Islet of Langerhans (tissue), 1 donor: Measurements from ENCODE around the gene ATG12.

Source experiments
- FAIRE-seq: peaks from one replicate; lab custom pipeline; 2011; peaks lifted over from hg19 to GRCh38; lab: Jason Lieb, UNC

ATG12 gene

DNA sequence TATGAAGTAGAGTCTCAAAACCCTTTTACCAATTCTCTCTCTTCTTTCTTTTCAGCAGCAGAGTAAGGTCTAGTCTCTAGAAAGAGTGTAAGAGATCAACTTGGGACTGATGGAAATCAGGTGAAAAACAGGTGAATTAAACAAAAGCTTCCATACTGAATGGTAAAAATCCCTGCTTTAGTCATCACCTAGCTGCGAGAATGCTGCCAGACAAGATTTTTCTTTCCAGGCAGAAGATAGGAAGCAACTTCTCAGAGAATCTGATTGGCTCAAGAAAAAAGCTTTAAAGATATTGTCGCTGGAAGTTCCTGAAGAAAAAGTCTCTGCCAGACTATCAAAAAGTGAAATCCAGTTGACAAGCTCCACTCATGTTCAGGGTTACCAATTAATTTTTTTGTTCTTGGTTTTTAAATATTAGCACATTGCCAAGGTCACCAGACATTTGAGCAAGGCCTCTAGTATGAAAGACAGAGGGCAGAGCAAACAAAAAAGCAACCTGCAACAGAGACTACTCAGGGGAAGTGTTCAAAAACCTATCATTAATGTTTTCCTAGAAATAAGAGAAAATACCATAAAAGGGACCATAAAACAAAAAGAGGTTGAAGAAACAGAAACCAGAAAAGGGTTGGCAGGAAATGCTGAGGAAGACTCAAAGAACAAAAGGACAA, 34.2 kb downstream of the ATG12 start:
- FAIRE-seq: no peak

DNA sequence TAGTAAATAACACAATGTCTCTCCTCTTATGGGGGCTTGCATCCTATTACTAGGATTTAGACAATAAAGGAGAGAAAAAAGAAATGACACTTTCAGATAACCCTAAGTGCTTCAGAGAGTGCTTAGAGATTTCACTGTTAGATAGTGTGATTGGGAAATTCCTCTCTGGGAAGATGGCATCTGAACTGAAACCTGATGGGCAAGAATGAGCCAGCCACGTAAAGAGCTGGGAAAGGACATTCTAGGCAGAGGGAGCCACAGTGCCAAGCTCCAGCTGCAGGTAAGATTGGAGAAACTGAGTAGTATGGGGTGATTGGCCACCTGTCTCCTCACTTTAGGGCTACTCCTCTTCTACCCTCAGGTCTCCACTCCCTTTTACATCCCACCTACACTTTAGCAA, 39.4 kb downstream of the ATG12 start:
- no peak for FAIRE-seq

DNA sequence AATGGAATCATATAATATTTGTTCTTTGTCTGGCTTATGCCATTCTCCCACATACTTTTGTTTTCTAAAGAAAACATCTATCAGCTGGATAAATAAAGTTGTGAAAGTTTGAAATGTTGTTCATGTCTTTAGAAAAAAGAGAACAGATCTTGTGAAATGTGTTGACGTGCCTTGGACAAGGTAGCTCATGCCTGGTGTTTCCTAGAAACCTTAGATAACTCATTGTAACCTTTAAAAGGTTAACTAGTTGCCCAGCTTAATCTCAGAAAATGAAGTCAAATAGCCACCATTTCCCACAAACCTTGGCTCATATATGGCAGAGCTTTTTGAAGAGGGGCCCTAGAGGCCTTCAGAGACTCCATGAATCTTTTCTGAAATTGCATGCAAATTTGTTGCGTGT, 40.2 kb downstream of the ATG12 start:
- FAIRE-seq: no peak

DNA sequence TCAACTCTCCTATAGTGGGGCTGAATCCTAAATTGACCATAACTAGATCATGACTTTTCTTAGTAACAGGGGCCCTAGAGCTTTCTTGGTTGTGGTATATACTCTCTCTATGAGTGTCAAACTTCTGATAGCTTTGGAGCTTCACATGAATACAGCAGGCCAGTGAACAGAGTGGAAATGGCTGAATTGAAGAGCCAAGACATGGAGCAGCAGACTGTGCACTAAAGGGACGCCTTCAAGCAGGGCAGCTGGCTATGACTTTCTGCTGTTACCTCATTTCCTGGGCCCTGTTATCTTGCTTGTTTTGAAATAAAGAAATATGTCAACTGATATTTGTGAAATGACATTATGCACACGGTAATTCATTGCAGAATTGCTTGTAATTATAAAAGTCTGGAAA, 41.3 kb downstream of the ATG12 start:
- FAIRE-seq: no peak

DNA sequence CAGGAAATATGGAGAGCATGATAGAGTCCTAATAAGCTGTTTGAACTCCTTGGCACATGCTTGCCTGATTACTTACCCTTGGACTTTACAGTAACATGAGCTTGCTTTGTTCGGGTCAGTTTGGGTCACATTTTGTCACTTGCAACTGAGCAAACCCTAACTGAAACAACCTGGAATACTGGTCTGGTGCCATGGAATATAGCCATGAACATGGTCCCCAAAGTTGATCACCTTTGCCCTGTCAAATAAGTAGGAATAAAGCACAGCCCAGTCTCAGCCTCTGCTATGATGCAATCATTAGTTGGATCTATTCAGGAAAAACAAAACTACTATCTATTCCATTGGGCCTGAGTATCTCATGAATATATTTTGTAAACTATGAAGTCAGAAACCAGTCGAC, 43.1 kb downstream of the ATG12 start:
- no peak for FAIRE-seq

DNA sequence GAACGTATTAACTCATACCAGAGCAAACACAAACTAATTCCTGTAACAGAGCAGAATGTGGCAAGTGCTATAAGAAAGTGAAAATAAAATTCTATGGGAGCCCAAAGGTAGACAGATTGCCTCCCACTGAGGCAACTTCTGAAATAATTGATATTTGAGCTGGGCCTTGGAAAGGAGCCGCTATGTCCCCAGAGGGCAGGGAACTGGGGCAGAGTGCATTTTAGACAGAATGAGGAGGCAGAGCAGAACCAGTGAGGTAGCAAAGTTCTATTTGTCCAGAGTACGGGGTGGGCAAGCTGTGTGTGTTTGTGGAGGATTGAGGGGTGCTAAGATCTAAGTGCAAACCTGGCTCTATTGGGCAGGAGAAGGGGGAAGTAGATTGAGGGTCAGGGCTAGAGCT, 44.7 kb downstream of the ATG12 start:
- FAIRE-seq: no peak

DNA sequence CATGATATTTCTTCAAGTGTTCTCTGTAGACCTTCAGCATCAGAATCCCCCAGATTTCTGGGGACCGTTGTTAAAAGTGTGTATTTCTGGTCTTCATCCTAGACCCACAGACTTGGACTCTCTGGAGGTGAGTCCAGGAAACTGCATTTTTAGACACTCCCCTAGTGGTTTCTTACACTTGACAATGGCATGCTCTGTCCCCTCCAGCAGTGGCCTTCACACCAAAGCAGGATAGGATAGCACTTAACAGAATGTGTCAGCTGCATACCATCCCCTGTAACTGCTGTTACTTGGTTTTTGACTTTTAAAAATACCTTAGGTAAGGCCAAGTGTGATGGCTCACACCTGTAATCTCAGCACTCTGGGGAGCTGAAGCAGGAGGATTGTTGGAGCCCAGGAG, 45.7 kb downstream of the ATG12 start:
- no peak for FAIRE-seq

DNA sequence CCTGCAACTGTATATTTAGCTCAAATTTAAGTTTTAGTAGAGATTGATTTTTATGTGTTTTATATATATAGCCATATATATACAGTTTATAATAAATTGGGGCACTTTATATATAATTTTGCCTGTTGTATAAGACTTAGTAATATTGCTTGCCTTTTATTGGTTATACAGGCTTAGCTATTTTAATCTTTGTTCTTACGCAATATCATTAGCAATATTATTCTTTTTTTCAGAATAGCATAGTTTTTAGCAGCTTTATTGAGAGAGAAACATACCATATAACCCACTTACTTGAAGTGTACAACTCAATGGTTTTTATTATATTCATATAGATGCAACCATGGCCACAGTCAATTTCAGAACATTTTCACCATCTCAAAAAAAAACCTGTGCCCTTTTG, 52.9 kb downstream of the ATG12 start:
- FAIRE-seq: no peak

DNA sequence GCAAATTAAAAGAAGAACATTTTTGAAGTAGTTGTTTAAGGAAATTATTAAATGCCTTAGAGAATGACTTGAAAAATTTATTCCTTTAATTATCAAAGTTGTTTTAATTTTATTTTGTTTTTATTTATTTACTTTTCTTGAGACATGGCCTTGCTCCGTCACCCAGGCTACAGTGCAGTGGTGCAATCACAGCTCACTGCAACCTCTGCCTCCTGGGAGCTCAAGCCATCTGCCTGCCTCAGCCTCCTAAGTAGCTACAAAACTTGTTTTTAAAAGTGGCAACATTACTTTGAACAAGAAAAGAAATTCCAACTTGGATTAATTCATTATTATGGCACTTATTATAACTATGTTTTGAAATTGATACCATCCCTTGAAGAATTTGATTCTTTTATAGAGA, 53.9 kb downstream of the ATG12 start:
- FAIRE-seq: no peak

DNA sequence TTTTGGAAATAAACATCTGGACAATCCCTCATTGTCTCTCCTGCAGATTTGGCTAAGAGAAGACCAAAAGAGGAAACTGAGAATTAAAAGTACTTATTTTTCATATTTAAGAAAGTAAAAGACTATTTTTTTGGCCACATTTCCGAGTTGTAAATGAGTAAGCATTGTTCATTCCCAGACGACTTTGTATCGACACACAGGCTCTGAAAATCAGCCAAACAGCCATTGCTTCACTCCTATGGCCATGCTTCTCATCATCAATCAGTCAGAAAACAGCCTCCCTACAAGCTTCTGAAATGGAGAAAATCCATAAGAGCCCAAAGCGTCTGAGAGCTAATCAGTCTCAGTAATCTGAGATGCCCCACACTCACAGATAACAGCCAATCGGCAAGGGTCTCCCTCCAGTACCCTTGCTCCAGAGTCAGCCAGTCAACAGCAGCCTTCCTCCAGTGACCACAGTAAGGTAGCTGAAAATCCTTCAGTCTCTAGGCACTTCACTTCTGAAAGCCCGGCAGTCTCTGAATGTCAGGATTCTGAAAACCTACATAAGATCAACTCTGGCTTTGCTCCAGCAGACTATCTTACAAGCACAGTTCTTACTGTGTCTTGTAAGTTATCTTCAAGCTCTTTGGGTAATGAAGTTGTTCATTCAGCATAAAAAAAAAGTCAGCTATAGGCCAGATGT, 55.8 kb downstream of the ATG12 start:
- FAIRE-seq: no peak

DNA sequence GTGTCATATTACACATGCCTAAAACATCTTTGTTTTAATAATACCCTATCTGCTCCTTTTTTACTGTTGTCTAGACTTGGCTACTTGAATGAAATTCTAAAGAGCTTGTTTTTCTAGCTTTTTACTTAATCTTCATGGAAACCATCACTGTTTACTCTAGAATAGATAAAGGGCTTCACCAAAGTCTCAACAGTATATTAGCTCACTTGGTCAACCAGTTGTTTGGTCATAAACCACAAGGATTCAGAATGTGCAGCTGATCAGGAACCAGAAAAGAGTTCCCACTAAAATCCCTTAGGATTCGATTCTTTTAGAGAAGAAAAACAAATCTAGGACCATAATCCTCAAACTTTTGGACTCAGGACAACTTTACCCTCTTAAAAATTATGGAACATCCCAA, 62.9 kb downstream of the ATG12 start:
- no peak for FAIRE-seq
